ENCODE data around the gene BMPR1B.

DNA sequence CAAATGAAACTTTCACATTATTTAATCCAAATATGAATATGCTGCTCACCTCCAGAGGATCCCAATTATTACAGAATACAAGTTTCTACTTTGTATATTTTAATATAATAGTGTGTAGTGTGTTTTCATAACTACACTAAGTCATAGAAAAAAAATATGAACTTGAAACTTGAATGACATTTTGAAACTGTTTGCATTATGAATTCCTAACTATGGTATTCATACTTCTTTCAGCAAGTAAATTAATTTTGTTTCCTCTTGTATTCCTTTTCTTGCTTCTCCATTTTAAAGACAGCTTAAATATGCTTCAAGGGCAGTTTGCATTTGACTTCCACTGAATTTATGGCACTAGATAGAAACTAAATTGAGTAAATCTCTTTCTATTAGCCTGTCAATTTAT is 177.1 kb downstream of the BMPR1B start:
- TF ChIP-seq, protein P1, sequence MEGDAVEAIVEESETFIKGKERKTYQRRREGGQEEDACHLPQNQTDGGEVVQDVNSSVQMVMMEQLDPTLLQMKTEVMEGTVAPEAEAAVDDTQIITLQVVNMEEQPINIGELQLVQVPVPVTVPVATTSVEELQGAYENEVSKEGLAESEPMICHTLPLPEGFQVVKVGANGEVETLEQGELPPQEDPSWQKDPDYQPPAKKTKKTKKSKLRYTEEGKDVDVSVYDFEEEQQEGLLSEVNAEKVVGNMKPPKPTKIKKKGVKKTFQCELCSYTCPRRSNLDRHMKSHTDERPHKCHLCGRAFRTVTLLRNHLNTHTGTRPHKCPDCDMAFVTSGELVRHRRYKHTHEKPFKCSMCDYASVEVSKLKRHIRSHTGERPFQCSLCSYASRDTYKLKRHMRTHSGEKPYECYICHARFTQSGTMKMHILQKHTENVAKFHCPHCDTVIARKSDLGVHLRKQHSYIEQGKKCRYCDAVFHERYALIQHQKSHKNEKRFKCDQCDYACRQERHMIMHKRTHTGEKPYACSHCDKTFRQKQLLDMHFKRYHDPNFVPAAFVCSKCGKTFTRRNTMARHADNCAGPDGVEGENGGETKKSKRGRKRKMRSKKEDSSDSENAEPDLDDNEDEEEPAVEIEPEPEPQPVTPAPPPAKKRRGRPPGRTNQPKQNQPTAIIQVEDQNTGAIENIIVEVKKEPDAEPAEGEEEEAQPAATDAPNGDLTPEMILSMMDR (IDR thresholded peaks at IDR 0.05), result no peak
- TF ChIP-seq POLR2A (IDR thresholded peaks at IDR 0.05), result no peak

Data from right lobe of liver (tissue), 4 donors.